Gastroesophageal sphincter (tissue), 3 donors: ENCODE results near the gene FRMPD2.

ENCODE experiments used
- CTCF ChIP-seq, 4 experiments: fragments of 200-600 bp in 2 of 4; fragments of 450-650 bp in 2 of 4; sonication (generic) in 1 of 4; IDR thresholded peaks; one replicate each; pipeline ENCODE4 v1.5.1; 2017 to 2019; ENCODE audit warnings: antibody characterized with exemption in 4 of 4, mild to moderate bottlenecking in 2 of 4, moderate library complexity in 2 of 4
- POLR2A ChIP-seq, 2 donors: fragments of 450-650 bp; IDR thresholded peaks; one replicate each; pipeline ENCODE4 v1.6.1; 2017; ENCODE audit warnings: antibody characterized with exemption in 2 of 2, mild to moderate bottlenecking in 2 of 2, moderate library complexity in 1 of 2

GRCh38 chr10:48199580-48200377 lies 74.7 kb downstream of the FRMPD2 start:
- TF ChIP-seq POLR2A (IDR thresholded peaks at IDR 0.05) = no peak
- TF ChIP-seq CTCF (IDR thresholded peaks at IDR 0.05) = no peak
